SK-N-SH treated with all-trans-retinoic acid at 6 μM for 48 hours (cell line): Measurements from ENCODE around the gene COL4A1.
A peak's percentile ranks its signal among the peaks of the same experiment; 100 is the strongest.
"Not testable (repeated sequence)": the region's sequence is repeated elsewhere in the genome, so short reads cannot be mapped to it uniquely, and the experiment has no call there.

Source experiments
- ATAC-seq: fragments of 200-7000 bp; cut with Tn5 transposase; 3 replicates; pipeline ENCODE4 v1.9.1; 2020; ENCODE audit warnings: mild to moderate bottlenecking, moderate library complexity
- ARNTL ChIP-seq: fragments of 450-650 bp; formaldehyde crosslinking; IDR thresholded peaks from 2 replicates; pipeline ENCODE4 v1.5.0; 2020; ENCODE audit warnings: low read depth, mild to moderate bottlenecking, moderate library complexity, borderline replicate concordance
- BACH2 ChIP-seq: fragments of 250-450 bp; sonication (Bioruptor Pico); IDR thresholded peaks from 2 replicates; pipeline ENCODE4 v1.9.0; 2021; ENCODE audit warnings: mild to moderate bottlenecking, borderline replicate concordance
- CREB5 ChIP-seq: fragments of 250-450 bp; sonication (Bioruptor Pico); IDR thresholded peaks from 2 replicates; pipeline ENCODE4 v1.5.1; 2020; ENCODE audit warnings: low read depth, mild to moderate bottlenecking, moderate library complexity
- CSDC2 ChIP-seq: fragments of 250-450 bp; sonication (Bioruptor Pico); IDR thresholded peaks from 2 replicates; pipeline ENCODE4 v1.5.0; 2020; ENCODE audit warnings: mild to moderate bottlenecking, moderate library complexity
- CSRNP3 ChIP-seq: fragments of 250-450 bp; sonication (Bioruptor Pico); IDR thresholded peaks from 2 replicates; pipeline ENCODE4 v1.5.1; 2021; ENCODE audit warnings: mild to moderate bottlenecking, moderate library complexity
- ESRRG ChIP-seq: fragments of 250-450 bp; sonication (Bioruptor Pico); IDR thresholded peaks from 2 replicates; pipeline ENCODE4 v1.6.1; 2021; ENCODE audit warnings: mild to moderate bottlenecking
- OSR1 ChIP-seq: fragments of 250-450 bp; sonication (Bioruptor Pico); IDR thresholded peaks from 2 replicates; pipeline ENCODE4 v1.8.0; 2022; ENCODE audit warnings: moderate library complexity, mild to moderate bottlenecking, inconsistent platforms
- PPARA ChIP-seq: fragments of 250-450 bp; sonication (Bioruptor Pico); IDR thresholded peaks from 2 replicates; pipeline ENCODE4 v1.5.0; 2020; ENCODE audit warnings: mild to moderate bottlenecking, borderline replicate concordance
- RARB ChIP-seq: fragments of 250-450 bp; sonication (Bioruptor Pico); IDR thresholded peaks from 2 replicates; pipeline ENCODE4 v1.8.0; 2021; ENCODE audit warnings: mild to moderate bottlenecking, moderate library complexity
- SNAI2 ChIP-seq: fragments of 250-450 bp; sonication (Bioruptor Pico); IDR thresholded peaks from 2 replicates; pipeline ENCODE4 v1.5.0; 2020; ENCODE audit warnings: mild to moderate bottlenecking, moderate library complexity
- TCF4 ChIP-seq: fragments of 250-450 bp; sonication (Bioruptor Pico); IDR thresholded peaks from 2 replicates; pipeline ENCODE4 v1.8.0; 2021; ENCODE audit warnings: mild to moderate bottlenecking, moderate library complexity, borderline replicate concordance
- TOX ChIP-seq: fragments of 250-450 bp; sonication (Bioruptor Pico); IDR thresholded peaks from 2 replicates; pipeline ENCODE4 v1.8.0; 2021; ENCODE audit warnings: mild to moderate bottlenecking, moderate library complexity, borderline replicate concordance
- TSHZ2 ChIP-seq: fragments of 250-450 bp; sonication (Bioruptor Pico); IDR thresholded peaks from 2 replicates; pipeline ENCODE4 v1.5.0; 2020; ENCODE audit warnings: mild to moderate bottlenecking, moderate library complexity
- ZC3H10 ChIP-seq: fragments of 250-450 bp; sonication (Bioruptor Pico); IDR thresholded peaks from 2 replicates; pipeline ENCODE4 v1.5.1; 2021; ENCODE audit warnings: mild to moderate bottlenecking, moderate library complexity
- ZFP3 ChIP-seq: fragments of 250-450 bp; sonication (Bioruptor Pico); IDR thresholded peaks from 2 replicates; pipeline ENCODE4 v1.5.0; 2020; ENCODE audit warnings: mild to moderate bottlenecking, moderate library complexity
- ZFP30 ChIP-seq: fragments of 450-650 bp; formaldehyde crosslinking; IDR thresholded peaks from 2 replicates; pipeline ENCODE4 v1.5.0; 2022; ENCODE audit warnings: mild to moderate bottlenecking, moderate library complexity
- ZNF70 ChIP-seq: fragments of 450-650 bp; formaldehyde crosslinking; IDR thresholded peaks from 2 replicates; pipeline ENCODE4 v1.5.0; 2020; ENCODE audit warnings: mild to moderate bottlenecking, moderate library complexity
- ZNF8 ChIP-seq: fragments of 450-650 bp; formaldehyde crosslinking; IDR thresholded peaks from 2 replicates; pipeline ENCODE4 v1.5.0; 2020; ENCODE audit warnings: mild to moderate bottlenecking, moderate library complexity

The COL4A1 gene

GRCh38 chr13:110114316-110114715 is 192.6 kb downstream of the COL4A1 start:
- no peak for ATAC-seq
- no peak for TF ChIP-seq CREB5
- no peak for TF ChIP-seq TOX (CRISPR knock-in tag)
- no peak for TF ChIP-seq CSDC2 (CRISPR knock-in tag)
- no peak for TF ChIP-seq ZC3H10
- no peak for TF ChIP-seq SNAI2 (CRISPR knock-in tag)
- TF ChIP-seq, all 23 proteins: peak for 0

- peak; percentile 37 for ATAC-seq
- no peak for TF ChIP-seq CSDC2 (CRISPR knock-in tag)
- TF ChIP-seq SNAI2 (CRISPR knock-in tag), result no peak
- TF ChIP-seq BACH2 (CRISPR knock-in tag), result no peak
- TF ChIP-seq TCF4, result no peak
- no peak for TF ChIP-seq TOX (CRISPR knock-in tag)
- TF ChIP-seq ZFP3 (CRISPR knock-in tag), result no peak
- no peak for TF ChIP-seq RARB
- no peak for TF ChIP-seq ZC3H10
- TF ChIP-seq ESRRG (CRISPR knock-in tag), result no peak
- no peak for TF ChIP-seq ZFP30 (CRISPR knock-in tag)
- no peak for TF ChIP-seq TSHZ2
- no peak for TF ChIP-seq ARNTL (CRISPR knock-in tag)
- no peak for TF ChIP-seq ZNF8
- no peak for TF ChIP-seq PPARA (CRISPR knock-in tag)
- TF ChIP-seq ZNF70 (CRISPR knock-in tag), result no peak
Observed at GRCh38 chr13:110113284-110113764, 193.6 kb downstream of the COL4A1 start.

- ATAC-seq, result not testable (repeated sequence)
Observed at GRCh38 chr13:110112379-110112778, 194.6 kb downstream of the COL4A1 start.

GRCh38 chr13:110110783-110111182 is 196.2 kb downstream of the COL4A1 start:
- TF ChIP-seq CREB5, result no peak
- TF ChIP-seq CSRNP3 (CRISPR knock-in tag), result no peak
- TF ChIP-seq ESRRG (CRISPR knock-in tag), result no peak
- no peak for TF ChIP-seq OSR1 (CRISPR knock-in tag)
- TF ChIP-seq SNAI2 (CRISPR knock-in tag), result no peak
- TF ChIP-seq ZC3H10, result no peak
- no peak for TF ChIP-seq TCF4
- TF ChIP-seq RARB, result no peak
- no peak for ATAC-seq

GRCh38 chr13:110109910-110110309 is 197.0 kb downstream of the COL4A1 start:
- ATAC-seq, result peak; percentile 88
- TF ChIP-seq CSDC2 (CRISPR knock-in tag), result no peak
- no peak for TF ChIP-seq CREB5
- TF ChIP-seq RARB, result no peak
